Left renal pelvis (tissue), 4 donors: ENCODE measurements around the gene ABTB2. TPM values are rescaled to one million over a fixed set of nuclear protein-coding genes. Genes with fewer than 3 reads are reported as not detected.
A peak's percentile ranks its signal among the peaks of the same experiment; 100 is the strongest.

Experiments
- DNase-seq, 4 donors: peaks; one replicate each; pipeline ENCODE4 v3.0.0-alpha.2; 2013; ENCODE audit warnings: low read depth in 4 of 4, low spot score in 3 of 4
- polyA plus RNA-seq, 4 donors: library from polyadenylated mRNA; unstranded; fragments of 120-200 nt; gene quantifications; one replicate each; pipeline ENCODE4 v1.2.1, GENCODE V29; 2013; ENCODE audit not compliant: insufficient read length in 4 of 4

ABTB2 gene
- polyA plus RNA-seq, 4 donors, result 4.4 to 13.9 (median 7.6) TPM

DNA sequence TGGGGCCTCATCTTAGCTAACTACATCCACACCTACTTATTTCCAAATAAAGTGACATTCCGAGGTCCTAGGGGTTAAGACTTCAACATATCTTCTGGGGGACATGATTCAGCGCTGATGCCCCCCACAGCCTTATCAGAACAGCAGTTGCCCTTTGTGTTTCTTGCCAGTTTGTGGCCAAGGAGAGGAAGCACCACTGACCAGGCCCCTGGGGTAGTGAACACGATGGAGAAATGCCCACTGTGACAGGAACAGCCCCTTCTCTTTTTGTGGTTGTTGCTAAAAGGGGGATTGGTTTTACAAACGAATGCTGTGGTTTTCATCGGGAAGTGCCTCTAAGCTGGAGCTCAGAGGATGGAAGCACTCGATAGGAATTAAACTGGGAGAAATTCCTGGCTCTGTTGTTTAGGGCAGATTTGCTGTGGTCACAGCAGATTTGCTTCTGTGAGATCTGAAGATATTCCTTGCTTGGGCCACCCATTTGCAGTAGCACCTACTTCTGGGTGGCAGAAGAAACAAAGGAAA, 88.8 kb downstream of the ABTB2 start:
- no peak for DNase-seq

DNA sequence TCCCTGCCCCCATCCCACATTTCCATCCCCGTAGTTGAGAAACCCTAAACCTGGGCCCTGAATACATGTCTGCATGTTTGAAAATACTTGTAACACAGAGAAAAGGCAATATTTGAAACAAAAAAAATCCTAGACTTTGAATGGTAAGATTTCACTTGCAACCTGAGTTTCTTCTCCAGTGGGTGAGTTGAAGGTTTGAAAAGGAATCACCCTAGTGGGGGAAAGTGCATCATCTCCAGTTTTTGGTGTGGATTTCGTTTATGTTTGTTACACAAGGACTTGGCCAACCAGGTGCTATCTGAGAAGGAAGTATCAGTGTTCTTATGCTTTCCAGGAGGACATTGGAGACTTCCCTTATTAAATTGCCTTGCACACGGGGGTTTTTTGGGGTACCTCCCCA, 90.4 kb downstream of the ABTB2 start:
- no peak for DNase-seq

DNA sequence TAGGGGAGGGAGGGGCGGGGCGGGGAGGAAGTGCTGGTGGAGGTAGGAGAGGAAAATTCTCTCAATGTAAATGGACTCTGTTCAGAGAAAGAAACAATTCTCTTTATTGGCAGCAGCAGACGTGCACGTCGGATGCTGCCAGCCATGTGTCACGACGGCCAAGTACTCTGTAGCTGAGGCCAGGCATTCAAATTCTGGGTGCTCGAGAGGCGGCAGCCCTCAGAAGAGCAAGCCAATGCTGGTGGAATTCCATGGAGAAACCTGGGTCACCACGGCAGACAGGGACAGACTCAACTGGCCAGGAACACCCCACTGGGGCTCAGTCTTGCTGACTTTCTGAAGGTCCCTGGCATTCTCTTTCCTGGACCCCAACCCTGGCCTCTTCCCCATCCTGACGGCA, 90.8 kb downstream of the ABTB2 start:
- DNase-seq, result no peak

DNA sequence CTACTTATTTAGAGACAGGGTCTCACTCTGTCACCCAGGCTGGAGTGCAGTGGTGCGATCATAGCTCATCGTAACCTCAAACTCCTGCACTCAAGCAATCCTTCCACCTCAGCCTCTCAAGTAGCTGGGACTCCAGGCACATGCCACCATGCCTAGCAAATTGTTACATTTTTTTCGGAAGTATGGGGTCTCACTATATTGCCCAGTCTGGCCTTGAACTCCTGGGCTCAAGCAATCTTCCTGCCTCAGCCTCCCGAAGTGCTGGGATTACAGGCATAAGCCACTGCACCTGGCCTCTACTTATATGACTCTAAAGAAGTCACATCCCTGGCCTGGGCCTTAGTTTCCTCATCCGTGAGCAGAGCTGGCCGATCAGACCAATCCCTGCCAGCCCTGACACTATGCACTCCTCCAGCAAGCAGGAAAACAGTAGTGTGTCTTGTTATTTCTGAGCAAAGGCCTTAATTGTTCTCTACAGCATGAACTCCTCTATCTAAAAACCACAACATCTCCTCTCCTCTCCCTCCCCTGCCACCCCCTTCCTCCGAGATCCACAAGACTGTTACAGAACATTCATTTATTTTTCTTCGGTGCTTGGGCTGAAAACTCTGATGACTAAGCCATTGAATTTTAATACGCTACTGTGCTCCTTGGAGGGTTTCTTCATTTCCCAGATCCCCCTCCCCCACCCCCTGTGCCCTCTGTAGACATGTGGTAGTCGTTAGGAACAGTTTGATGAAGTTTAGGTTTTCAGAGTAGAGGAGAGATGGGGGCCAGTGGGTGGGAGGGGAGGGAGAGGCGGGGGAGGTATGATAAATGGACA, 91.5 kb downstream of the ABTB2 start:
- DNase-seq, result peak in 1 of 4 donors; percentile 59

DNA sequence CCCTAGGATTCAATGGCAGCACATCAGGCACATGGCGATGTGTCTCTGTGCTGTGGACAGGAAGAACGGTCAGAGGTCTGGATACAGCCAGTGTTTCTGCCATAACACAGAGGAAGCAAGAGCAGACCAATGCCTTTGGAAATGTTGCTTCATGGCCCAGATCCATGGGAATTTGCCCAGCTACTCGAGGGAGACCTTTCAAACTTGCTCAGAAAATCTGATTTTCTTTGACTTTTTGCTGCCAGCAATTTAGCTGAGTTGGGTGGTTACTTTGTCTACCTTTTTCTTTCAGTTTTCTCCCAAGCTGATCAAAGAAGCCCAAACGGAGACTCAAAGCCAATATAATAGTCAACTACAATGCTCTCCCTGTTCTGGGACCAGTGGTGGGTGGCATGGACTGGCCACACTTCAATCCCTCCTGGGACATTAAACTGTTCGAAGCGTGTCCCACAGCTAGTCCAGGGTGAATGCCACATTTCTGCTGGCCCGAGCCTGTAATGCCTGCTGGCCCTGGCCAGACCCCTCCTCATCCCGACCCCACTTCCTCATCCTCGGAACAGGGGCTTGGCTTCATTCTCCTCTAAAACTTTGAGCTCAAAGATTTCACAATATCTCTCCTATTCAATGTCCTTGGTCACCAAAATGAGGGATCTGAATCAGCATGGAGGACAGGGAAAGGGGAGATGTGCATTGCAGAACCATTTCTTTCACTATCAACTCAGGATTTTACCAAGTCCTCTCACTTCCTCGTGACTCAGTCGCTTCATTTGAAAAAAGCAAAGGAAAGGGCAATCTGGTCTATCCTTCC, 93.3 kb downstream of the ABTB2 start:
- DNase-seq, result no peak

DNA sequence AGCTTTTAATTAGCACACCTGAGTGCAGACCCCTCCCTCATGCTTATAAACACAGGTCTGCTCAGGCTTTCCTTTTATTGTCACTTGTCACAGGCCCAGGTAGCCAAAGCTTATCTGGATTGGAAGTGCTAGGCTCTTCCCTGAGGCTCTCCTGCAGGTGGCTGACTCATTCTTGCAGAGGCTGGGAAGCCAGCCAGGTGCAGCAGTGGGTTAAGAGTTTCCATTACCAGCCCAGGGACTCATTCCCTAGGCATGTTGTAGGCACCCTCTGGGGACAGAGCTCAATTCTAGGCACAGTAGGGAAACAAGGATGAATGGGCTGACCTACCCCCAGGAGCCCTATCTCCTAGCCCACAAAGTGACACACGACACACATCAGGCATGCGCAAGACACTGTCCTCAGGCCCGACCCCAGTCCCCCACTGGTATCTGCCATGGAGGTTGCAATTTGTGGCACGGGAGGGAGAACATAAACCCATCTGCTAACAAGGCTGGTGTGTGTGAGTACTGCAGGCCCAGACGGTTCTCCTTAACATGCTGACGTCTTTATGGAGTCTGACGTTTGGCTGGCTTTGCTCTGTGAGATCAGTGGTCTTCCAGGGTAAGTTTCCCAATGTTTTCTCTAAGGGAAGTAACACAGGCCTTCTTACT, 94.2 kb downstream of the ABTB2 start:
- no peak for DNase-seq

DNA sequence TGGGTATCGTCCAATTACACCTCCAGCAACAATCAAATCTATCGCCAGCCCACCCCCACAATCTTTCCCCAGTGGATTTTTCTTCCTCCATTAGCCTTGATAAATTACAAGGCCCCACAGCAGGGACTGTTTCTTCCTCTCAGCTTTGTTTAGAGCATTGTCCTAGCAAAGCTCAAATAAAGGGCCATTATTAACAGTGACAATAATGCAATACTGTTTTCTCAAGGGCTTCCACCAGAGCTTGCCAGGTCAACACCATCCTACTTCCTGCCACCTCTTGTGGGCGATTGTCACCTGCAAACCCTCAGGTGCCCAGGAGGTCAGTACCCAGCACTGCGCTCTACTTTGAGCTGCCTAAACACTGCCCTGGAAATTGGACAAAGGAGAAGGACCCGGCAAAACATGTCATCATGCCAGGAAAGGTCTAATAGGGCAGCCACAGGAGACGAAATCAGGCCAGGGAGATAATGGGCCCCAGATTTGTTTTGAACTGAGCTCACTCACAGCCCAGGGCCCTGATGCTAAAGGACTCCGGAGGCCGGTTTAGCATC, 95.2 kb downstream of the ABTB2 start:
- DNase-seq, result no peak

DNA sequence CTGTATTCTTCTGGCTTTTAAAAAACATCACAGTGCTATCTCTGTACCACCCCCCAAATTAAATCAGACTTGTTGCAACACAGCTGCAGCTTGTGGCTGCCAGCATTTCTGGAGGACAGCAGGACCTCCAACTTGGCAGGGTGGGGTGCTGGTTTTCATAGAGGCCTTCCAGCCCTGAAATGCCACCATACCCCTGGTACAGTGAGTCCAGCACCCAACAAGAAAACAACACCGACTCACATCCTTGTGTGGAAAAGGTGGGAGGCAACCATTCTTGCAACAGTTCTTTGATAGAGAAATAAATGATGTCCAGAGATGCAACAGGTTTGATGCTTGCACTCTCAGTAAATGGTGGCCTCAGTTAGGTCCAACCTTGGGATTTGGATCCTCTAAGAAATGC, 96.0 kb downstream of the ABTB2 start:
- no peak for DNase-seq

DNA sequence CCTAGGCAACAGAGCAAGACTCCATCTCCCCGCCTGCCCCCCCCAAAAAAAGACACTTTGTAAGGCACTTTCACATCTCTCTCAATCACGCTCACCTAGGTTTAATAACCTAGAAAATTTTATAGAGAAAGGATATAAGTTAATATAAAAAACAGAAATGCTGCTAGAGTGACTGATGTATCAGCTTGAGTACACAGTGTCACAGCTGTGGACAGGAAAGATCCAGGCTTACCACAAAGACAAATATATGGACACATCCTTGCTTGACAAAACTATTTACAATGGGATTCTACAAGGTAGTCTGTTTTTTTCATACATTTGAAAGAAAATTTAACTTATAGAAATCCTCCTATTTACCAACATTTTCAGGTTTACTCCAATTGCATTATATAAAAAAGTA, 96.7 kb downstream of the ABTB2 start:
- no peak for DNase-seq

DNA sequence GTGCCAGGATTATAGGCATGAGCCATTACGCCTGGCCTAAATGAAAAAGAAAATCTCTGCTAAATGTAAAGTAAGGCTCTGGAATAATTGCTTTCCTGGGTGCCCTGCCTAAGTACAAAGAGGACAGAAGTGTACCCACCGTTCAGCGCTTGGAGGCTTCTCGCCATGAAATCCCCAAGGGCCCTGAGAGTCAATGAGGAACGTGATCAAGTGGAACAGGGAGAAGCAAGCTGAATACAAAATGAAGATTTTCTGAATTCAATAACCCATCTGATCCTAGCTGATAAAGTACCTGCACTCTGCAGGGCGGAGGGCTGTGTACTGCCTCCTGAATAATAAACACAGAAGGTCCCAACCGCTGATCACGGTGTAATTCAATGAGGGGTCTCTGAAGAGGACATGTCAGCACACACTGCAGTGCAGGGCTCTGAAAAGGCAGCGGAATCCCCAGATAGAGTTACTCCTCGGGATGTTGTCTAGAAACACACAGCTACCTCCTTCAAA, 97.7 kb downstream of the ABTB2 start:
- no peak for DNase-seq

DNA sequence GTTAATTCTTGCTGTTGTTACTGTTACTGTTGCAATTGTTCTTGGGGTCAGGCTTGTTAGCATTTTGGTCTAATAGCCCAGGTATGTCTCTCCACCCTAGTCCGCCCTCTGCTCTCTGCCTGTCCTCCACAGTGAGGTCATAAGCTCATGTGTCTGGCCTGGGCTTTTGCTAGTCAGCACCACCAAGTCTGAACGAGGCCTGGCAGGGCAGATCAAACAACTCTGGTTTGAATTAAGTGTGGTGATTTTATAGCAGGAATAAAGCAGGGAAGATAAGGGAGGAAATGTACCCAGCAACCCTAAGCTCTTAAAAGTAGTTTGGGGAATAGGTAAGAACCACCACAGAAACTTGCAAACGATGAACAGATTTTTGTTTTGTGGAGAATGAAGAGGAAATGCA, 98.7 kb downstream of the ABTB2 start:
- no peak for DNase-seq

DNA sequence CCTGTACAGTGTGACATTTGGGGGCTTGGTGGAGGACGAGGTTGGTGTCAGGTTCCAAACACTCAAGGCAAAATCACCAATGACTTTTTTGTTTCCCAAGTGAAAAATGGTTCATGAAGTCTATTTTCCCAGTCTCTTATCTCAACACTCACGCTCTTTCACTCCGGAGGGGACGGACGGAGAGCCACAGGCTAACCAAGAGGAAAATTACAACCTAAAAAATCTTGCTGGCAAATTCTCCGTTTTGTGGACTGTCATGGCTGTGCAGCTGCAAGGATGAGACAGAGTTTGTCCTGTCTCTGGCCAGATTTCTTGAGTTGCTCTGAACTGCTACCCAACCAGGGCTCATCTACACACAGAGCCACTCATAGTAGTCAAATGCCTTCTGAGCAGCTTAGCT, 101.2 kb downstream of the ABTB2 start:
- no peak for DNase-seq

DNA sequence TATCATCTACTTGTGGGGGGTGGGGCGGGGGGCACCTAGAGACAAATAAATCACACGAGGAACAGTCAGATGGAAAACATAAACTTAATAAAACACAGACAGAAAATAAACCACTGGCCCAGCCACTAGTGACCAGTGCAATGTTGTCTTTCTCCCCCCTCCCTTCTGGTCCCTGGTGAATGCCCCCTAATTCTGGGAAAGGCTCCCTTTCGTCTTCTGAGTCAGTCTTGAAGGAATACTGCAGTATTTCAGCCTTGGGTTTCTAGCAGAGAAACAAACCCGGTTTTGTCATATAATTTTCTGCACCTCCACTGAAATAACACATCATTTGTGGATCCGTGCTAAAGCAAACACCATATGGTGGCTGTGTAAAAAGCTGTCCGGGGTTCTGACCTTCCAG, 101.7 kb downstream of the ABTB2 start:
- no peak for DNase-seq

DNA sequence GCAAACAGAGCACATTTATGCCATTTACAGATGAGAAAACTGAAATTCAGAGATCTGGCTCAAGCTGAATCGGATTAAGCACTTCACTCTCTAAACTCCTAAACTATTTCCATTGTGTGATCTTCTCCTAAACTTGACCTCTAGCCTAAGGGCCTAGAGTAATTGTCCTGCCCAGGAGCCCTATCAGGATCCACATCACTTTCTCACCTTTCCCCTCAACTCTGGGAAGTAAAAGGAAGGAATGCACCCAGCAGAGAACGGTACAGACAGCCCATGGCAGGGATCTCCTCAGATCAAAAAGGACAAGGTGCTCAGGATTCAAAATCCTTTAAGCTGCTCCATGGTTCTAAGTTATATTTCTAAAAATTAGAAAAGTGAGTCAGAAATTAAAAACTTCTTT, 102.7 kb downstream of the ABTB2 start:
- no peak for DNase-seq

DNA sequence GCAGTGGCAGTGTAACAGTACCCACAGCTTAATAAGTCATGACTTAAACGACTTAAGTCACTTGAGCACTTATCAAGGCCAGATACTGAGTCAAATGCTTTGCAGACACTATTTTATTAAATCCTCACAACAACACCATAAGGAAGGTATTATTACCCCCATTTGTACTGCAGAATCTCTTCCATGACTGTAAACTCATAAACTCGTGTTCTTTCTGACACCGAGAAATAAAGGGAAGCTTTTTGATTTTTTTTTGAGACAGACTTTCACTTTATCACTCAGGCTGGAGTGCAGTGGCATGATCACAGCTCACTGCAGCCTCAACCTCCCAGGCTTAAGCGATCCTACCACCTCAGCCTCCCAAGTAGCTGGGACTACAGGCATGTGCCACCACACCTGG, 103.8 kb downstream of the ABTB2 start:
- DNase-seq, result no peak

DNA sequence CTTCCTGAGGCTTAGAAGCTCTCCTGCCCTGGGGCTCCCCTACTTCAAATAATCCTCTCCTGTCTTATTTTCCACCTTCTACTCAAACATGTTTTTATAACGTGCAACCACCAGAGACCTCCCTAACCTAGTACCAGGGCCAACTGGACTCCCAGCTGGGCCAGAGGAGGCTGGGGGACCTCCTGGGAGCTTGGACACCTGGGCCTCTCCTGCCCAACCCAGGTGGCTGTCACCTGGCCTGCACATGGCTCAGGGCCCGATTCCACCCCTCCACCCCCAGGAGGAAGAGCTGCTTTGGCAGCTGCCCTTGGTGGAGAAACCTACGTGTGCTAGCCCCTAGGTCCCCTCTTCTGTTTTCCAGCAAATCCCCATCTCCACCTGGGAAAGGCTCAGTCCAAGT, 105.2 kb downstream of the ABTB2 start:
- no peak for DNase-seq

DNA sequence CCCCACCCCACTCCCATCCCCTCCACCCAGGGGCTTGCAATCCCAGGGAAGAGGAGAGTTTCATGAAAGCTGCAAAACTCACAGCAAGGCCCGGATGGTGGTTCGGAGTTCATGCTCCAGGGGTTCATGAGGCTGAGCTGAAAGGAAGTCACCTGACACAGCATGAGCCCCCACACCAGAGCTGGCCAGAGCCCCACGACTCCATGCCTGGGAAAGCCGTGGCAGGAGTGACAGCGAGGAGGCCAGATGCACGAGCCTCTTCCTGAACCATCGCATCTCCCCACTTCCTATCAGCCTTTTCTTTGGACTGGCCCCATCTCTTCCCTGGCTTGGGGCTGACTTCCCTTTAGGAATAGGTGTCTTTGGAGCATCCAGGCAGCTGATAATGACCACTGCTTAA, 105.8 kb downstream of the ABTB2 start:
- DNase-seq, result no peak

DNA sequence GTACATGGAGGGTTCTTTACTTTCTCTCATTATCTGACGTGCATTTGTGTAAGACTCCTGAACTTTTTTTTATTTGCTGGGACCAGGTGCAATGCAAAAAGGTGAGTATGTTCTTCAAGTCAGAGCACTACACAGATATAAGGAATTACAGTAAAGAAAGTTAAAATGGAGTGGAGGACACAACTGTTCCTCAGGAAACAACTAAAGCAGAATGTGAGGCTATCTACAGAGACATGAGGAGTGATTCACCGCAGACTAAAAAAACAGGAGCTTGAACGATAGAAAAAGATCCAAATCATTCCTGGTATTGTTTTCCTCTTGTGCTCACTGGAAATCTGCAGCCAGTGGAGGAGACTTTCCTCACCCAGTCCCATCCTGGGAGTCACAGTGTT, 106.2 kb downstream of the ABTB2 start:
- no peak for DNase-seq

DNA sequence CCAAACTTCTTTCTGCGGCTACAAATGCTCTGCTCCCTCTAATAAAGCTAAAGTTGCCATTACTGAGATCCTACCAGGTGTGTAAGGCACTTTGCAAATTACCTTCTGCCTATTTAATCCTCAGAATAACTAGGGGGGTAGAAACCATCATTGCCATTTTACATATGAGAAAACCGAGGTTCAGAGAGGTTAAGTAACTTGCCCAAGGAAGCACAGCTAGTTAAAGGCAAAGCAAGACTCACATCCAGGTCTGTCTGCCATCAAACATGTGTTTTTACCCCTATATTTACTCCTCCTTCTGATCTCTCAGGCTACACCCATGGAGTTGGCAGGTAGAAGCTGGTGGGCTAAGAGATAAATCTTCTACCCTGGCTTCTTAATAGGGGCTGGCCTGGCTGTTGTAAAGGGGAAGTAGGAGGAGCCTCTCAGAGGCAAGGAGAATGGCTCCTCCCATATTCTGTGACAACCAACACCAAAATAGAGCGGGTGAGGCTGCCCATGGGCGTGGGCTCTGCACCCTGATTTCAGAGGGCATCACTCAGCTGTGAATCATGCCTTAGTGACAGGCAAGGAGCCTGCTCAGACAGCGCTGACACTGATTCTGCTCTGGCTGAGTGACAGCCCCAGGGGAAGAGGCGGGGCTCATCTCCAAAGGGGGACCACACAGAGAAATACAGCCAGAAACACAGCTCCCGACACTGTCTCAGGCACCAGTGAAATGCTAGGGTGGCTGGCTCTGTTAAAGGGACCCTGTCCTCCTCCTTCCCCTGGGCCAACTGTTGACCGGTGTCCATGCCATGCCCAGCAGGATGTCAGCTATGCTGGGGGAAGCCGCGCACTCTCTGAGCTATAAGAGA, 106.8 kb downstream of the ABTB2 start:
- DNase-seq, result no peak

DNA sequence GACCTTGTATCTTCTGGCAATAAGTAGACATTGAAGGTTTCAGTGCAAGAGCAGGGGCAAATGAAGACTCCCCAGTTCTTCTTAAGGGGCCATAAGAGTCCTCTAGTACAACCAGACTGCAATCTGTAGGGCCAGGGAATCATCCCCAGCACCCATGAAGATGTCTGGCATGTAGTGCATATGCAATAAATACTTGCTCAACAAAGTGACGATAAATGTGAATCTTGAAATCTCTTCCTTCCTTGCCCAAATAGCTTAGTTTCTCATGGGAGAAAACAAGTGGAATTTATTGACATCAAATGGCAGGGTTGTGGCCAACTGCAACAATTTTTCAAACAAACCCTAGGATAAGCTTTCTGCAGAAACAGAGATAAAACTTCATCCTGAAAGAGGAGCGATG, 107.6 kb downstream of the ABTB2 start:
- DNase-seq, result no peak
